ENCODE measurements around the gene FADS1.

The FADS1 gene

DNA sequence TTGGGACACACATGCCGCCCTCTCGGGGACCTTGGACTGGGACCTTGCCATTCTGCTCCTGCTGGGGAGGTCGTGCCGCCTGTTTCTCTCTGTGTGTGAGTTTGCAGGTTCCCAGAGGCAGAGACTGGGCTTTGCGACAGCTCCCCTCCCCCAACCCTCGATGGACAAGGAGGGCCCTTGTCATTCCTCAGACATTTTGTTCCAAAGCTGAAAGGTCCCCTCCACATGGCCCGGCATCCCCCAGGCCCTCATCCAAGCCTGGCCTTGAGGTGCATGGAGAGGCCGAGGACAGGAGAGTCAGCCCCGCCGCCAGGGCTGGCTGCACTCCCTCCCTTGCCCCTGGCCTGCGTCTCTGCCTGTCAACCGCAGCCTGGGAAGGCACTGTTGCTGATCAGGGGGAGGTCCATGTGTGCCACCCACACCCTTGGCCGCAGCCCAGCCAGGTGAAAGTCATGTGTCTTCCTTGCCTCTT is 36.9 kb upstream of the FADS1 start:
- H3K36me3 Mint-ChIP-seq (ENCODE audit: insufficient read depth) = peaks cover 30% of the 10 kb centered on the region
- H3K27me3 Mint-ChIP-seq = no peaks in the 10 kb centered on the region
- no peaks in the 10 kb centered on the region for H3K9me3 Mint-ChIP-seq
- no peak overlapping the region for H3K27ac Mint-ChIP-seq
- DNase-seq = no peak
- ATAC-seq (replicated peaks) = no peak
- no peak overlapping the region for H3K4me3 Mint-ChIP-seq
- no peaks in the 10 kb centered on the region for H3K4me1 Mint-ChIP-seq (ENCODE audit: low read depth in 2 of 2)

DNA sequence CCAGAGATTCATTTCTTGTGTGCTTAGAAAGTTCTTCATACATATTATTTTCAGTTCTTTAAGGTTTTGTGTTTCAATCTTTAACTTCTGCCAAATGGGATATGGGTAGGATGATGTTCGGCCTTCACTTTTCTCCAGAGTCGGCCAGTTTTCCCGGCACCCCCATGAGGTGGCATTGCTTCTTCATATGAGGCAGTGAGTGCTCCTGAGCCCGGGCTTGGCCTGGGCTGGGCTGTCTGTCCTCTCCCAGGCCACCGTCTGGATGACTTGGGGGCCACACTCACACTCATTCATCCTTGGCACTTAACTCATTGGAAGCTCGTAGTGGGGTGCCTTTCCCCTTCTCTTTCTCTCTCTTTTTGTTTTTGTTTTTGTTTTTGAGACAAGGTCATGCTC is 35.1 kb upstream of the FADS1 start:
- no peaks in the 10 kb centered on the region for H3K4me1 Mint-ChIP-seq (ENCODE audit: low read depth in 2 of 2)
- peaks cover 30% of the 10 kb centered on the region for H3K36me3 Mint-ChIP-seq (ENCODE audit: insufficient read depth)
- H3K27me3 Mint-ChIP-seq = no peaks in the 10 kb centered on the region
- ATAC-seq (replicated peaks) (no peak), DNase-seq (no peak)
- no peak overlapping the region for H3K4me3 Mint-ChIP-seq
- H3K9me3 Mint-ChIP-seq = no peaks in the 10 kb centered on the region
- peak overlapping the region in 1 of 2 donors; percentile 63 for H3K27ac Mint-ChIP-seq

GRCh38 chr11:61851113-61851899 is 34.5 kb upstream of the FADS1 start:
- no peak overlapping the region for H3K4me3 Mint-ChIP-seq
- H3K27me3 Mint-ChIP-seq = no peaks in the 10 kb centered on the region
- DNase-seq (no peak), ATAC-seq (replicated peaks) (no peak)
- no peak overlapping the region for H3K27ac Mint-ChIP-seq
- peaks cover 30% of the 10 kb centered on the region for H3K36me3 Mint-ChIP-seq (ENCODE audit: insufficient read depth)
- H3K9me3 Mint-ChIP-seq = no peaks in the 10 kb centered on the region
- H3K4me1 Mint-ChIP-seq (ENCODE audit: low read depth in 2 of 2) = no peaks in the 10 kb centered on the region

- no peaks in the 10 kb centered on the region for H3K4me1 Mint-ChIP-seq (ENCODE audit: low read depth in 2 of 2)
- H3K27ac Mint-ChIP-seq = no peak overlapping the region
- no peak for DNase-seq
Measured at GRCh38 chr11:61850687-61851086, 33.9 kb upstream of the FADS1 start.

DNA sequence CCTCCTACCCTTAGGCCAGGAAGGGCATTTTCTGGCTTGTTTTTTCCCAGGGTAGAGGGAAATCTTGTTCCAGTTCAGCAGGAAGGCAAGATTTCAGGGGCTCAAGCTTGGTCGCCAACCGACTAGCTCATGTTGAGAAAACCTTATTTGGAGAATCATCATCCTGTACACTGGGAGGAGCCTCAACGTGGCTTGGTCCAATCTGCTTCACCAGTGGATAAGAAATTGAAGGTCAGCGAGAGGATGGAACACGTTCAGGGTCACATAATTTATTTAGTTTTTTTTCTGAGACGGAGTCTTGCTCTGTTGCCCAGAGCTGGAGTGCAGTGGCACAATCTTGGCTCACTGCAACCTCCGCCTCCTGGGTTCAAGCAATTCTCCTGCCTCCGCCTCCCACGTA is 31.8 kb upstream of the FADS1 start:
- Mint-ChIP-seq H3K36me3 (ENCODE audit: insufficient read depth) (peaks cover 43% of the 10 kb centered on the region), H3K4me3 (no peak overlapping the region), H3K4me1 (ENCODE audit: low read depth in 2 of 2) (peaks cover 0 to 3% of the 10 kb centered on the region in 2 donors), H3K27me3 (no peaks in the 10 kb centered on the region), H3K27ac (no peak overlapping the region), H3K9me3 (no peaks in the 10 kb centered on the region)
- ATAC-seq (replicated peaks) = no peak
- DNase-seq = no peak

More at GRCh38 chr11:61850687-61851086, 33.9 kb upstream of the FADS1 start:
- Mint-ChIP-seq H3K36me3 (ENCODE audit: insufficient read depth) (peaks cover 32% of the 10 kb centered on the region), H3K4me3 (no peak overlapping the region), H3K9me3 (no peaks in the 10 kb centered on the region), H3K27me3 (no peaks in the 10 kb centered on the region)
- ATAC-seq (replicated peaks) = no peak

- no peak for DNase-seq
- Mint-ChIP-seq H3K27ac (no peak overlapping the region), H3K4me3 (no peak overlapping the region), H3K27me3 (no peaks in the 10 kb centered on the region), H3K9me3 (no peaks in the 10 kb centered on the region), H3K36me3 (ENCODE audit: insufficient read depth) (peaks cover 42% of the 10 kb centered on the region), H3K4me1 (ENCODE audit: low read depth in 2 of 2) (peaks cover 0 to 3% of the 10 kb centered on the region in 2 donors)
- ATAC-seq (replicated peaks) = no peak
Measured at GRCh38 chr11:61847914-61848581, 31.2 kb upstream of the FADS1 start.

DNA sequence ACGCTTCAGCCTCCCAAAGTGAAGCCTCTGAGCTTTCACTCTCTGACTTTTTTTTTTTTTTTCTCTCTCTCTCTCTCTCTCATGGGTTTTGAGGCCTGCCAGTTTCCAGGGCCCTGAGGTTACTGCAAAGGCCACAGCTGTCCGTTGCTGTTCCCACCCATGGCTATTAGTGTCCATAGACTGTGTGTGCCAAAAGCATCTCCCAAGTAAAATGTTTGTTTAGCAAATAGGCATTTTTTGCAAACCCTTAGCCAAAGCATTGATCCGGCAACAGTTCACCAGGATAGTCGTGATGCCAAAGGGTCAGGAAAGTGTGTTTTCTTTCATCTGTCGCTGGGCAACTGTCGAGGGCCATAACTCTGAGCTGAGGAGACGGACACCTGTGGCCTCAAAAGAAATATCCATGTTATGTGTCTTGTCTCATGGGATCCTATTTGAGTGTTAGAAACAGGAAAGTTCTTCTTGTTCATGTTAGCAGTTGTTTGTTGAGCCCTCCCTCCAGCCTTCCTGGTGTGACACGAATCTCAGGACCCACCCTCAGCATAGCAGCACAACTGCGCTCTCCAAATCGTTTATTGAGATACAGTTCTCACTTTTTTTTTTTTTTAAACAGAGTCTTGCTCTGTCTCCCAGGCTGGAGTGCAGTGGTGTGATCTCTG is 29.7 kb upstream of the FADS1 start:
- Mint-ChIP-seq H3K9me3 (no peaks in the 10 kb centered on the region), H3K36me3 (ENCODE audit: insufficient read depth) (peaks cover 52% of the 10 kb centered on the region)
- no peak for ATAC-seq (replicated peaks)

DNA sequence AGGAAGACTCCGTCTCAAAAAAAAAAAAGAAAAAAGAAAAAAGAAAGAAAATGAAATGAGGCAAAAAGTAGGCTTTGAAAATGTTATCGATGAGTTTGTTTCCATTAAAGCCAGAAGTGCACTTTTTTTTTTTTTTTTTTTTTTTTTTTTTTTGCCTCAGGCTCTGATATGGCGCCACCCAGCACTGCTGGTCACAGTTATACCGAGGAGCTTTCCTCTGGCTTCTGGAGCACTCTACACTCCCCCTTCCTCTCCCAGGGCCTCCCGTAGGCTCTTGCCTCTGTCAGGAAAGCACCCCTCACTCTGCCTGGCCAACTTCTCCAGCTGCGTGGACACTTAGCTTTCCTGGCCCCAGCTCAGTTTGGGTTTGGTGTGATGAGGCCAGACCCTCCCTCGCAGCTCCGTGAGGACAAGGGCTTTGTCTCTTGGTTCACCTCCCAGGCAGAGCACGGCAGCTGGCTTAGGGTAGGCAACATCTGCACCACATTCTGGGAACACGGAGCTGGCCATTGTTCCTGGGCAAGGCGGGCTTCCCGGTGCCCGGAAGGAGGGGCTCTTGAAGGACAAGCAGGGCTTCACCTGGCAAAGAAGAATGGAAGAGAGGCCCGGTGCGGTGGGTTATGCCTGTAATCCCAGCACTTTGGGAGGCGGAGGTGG is 28.2 kb upstream of the FADS1 start:
- no peaks in the 10 kb centered on the region for H3K27me3 Mint-ChIP-seq
- no peak overlapping the region for H3K4me3 Mint-ChIP-seq
- peaks cover 47% of the 10 kb centered on the region for H3K36me3 Mint-ChIP-seq (ENCODE audit: insufficient read depth)
- DNase-seq (no peak), ATAC-seq (replicated peaks) (no peak)
- H3K9me3 Mint-ChIP-seq = no peaks in the 10 kb centered on the region
- peaks cover 0 to 3% of the 10 kb centered on the region in 2 donors for H3K4me1 Mint-ChIP-seq (ENCODE audit: low read depth in 2 of 2)
- peak overlapping the region in 1 of 2 donors; percentile 59 for H3K27ac Mint-ChIP-seq

More for the DNA sequence above, 29.7 kb upstream of the FADS1 start:
- DNase-seq = no peak
- H3K27me3 Mint-ChIP-seq = no peaks in the 10 kb centered on the region
- peaks cover 0 to 3% of the 10 kb centered on the region in 2 donors for H3K4me1 Mint-ChIP-seq (ENCODE audit: low read depth in 2 of 2)
- peak overlapping the region in 1 of 2 donors; percentile 4 for H3K27ac Mint-ChIP-seq
- no peak overlapping the region for H3K4me3 Mint-ChIP-seq

GRCh38 chr11:61842528-61842820 is 25.7 kb upstream of the FADS1 start:
- DNase-seq = no peak
- no peaks in the 10 kb centered on the region for H3K27me3 Mint-ChIP-seq
- H3K4me3 Mint-ChIP-seq = no peak overlapping the region
- peaks cover 0 to 3% of the 10 kb centered on the region in 2 donors for H3K4me1 Mint-ChIP-seq (ENCODE audit: low read depth in 2 of 2)
- no peaks in the 10 kb centered on the region for H3K9me3 Mint-ChIP-seq
- peaks cover 32% of the 10 kb centered on the region for H3K36me3 Mint-ChIP-seq (ENCODE audit: insufficient read depth)
- no peak for ATAC-seq (replicated peaks)
- no peak overlapping the region for H3K27ac Mint-ChIP-seq

GRCh38 chr11:61841636-61842527 is 25.1 kb upstream of the FADS1 start:
- Mint-ChIP-seq H3K27me3 (no peaks in the 10 kb centered on the region), H3K36me3 (ENCODE audit: insufficient read depth) (peaks cover 29% of the 10 kb centered on the region), H3K4me3 (no peak overlapping the region), H3K9me3 (no peaks in the 10 kb centered on the region), H3K4me1 (ENCODE audit: low read depth in 2 of 2) (peaks cover 0 to 3% of the 10 kb centered on the region in 2 donors), H3K27ac (no peak overlapping the region)
- ATAC-seq (replicated peaks) (no peak), DNase-seq (no peak)

DNA sequence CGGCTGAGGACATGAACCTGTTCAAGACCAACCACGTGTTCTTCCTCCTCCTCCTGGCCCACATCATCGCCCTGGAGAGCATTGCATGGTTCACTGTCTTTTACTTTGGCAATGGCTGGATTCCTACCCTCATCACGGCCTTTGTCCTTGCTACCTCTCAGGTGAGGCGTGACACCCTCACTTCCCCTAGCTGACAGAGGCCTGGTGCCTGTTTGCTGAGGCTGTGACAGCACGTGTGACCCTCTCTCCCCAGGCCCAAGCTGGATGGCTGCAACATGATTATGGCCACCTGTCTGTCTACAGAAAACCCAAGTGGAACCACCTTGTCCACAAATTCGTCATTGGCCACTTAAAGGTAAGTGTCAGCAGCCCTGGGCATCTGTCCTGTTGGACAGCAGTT is 23.6 kb upstream of the FADS1 start:
- H3K27ac Mint-ChIP-seq = no peak overlapping the region

DNA sequence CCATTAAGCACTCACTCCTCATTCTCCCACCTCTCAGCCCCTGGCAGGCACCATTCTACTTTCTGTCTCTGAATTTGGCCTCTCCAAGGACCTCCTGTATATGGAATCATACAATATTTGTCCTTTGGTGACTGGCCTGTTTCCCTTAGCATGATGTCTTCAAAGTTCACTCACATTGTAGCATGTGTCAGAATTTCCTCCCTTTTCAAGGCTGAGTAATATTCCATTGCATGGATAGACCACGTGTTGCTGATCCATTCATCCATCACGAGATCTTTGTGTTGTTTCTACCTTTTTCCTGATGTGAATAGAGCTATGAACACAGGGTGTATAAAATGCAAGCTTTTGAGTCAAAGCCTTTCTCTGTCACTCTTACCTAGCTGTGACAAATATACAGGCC is 22.9 kb upstream of the FADS1 start:
- H3K4me3 Mint-ChIP-seq = no peak overlapping the region
- DNase-seq (no peak), ATAC-seq (replicated peaks) (no peak)
- H3K9me3 Mint-ChIP-seq = no peaks in the 10 kb centered on the region
- no peaks in the 10 kb centered on the region for H3K27me3 Mint-ChIP-seq
- no peak overlapping the region for H3K27ac Mint-ChIP-seq
- peaks cover 27% of the 10 kb centered on the region for H3K36me3 Mint-ChIP-seq (ENCODE audit: insufficient read depth)
- peaks cover 4 to 9% of the 10 kb centered on the region in 2 donors for H3K4me1 Mint-ChIP-seq (ENCODE audit: low read depth in 2 of 2)

More for the DNA sequence above, 23.6 kb upstream of the FADS1 start:
- Mint-ChIP-seq H3K36me3 (ENCODE audit: insufficient read depth) (peaks cover 27% of the 10 kb centered on the region), H3K4me3 (no peak overlapping the region), H3K27me3 (no peaks in the 10 kb centered on the region), H3K9me3 (no peaks in the 10 kb centered on the region), H3K4me1 (ENCODE audit: low read depth in 2 of 2) (peaks cover 0 to 8% of the 10 kb centered on the region in 2 donors)
- ATAC-seq (replicated peaks) (no peak), DNase-seq (no peak)

All from effector memory CD8-positive, alpha-beta T cell (primary cell).